ENCODE data around the gene PLPP6. TPM values are rescaled to one million over a fixed set of nuclear protein-coding genes. Genes with fewer than 3 reads are reported as not detected.

PLPP6 gene
- total and polyA plus RNA-seq, 2 of the 13 experiments (the other 11 are each of a cell fraction or from before 2014, with no cell fraction given): 12.1 to 15.5 TPM

DNA sequence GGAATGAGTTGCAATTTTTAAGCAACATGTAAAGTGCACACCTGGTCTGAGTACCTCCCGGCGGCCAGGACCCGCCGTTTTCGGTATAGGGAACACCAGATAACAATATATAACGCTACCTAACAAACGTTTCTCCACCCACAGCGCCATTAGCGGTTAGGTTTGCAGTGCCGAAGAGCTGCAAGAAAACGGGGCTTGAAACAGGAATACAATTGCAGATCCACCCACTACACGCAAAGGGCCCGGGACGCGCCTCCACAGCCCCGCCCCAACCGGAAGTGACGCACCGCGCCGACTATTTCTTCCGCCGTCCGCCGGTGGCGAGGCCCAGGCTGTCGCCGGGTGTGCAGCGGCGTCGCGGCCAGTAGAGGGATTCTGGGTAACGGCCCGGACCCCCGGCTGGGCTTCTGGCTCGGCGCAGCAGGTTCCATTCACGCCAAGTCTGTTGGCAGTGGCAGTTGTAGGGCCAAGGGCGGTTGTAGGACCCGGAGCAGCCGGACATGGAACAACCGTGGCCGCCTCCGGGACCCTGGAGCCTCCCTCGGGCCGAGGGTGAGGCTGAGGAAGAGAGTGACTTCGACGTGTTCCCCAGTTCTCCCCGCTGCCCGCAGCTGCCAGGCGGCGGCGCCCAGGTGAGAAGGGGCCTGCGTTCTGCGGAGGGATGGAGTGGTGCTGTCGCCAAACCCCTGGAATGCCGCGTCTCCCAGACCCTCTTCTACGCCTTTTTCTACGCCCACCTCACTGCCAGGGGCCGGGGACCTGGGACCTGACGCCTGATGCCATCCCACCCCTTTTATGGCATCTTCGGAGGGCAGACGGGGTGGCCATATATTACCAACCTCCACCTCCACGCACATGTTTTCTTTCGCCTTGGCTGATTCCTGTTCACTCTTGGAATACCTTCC lies 17.4 kb downstream of the PLPP6 start, which contains the start of gene CDC37L1 (continued):
- no peak for TF ChIP-seq MAFF (IDR thresholded peaks at IDR 0.05; ENCODE audit: low read depth, low read length)
- TF ChIP-seq U2AF1 (optimal IDR thresholded peaks at IDR 0.05; ENCODE audit: low read depth, low read length): peak; percentile 73
- TF ChIP-seq, protein P1, sequence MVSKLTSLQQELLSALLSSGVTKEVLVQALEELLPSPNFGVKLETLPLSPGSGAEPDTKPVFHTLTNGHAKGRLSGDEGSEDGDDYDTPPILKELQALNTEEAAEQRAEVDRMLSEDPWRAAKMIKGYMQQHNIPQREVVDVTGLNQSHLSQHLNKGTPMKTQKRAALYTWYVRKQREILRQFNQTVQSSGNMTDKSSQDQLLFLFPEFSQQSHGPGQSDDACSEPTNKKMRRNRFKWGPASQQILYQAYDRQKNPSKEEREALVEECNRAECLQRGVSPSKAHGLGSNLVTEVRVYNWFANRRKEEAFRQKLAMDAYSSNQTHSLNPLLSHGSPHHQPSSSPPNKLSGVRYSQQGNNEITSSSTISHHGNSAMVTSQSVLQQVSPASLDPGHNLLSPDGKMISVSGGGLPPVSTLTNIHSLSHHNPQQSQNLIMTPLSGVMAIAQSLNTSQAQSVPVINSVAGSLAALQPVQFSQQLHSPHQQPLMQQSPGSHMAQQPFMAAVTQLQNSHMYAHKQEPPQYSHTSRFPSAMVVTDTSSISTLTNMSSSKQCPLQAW (CRISPR knock-in tag; IDR thresholded peaks at IDR 0.05): peak; percentile 87
- TF ChIP-seq, protein P2, sequence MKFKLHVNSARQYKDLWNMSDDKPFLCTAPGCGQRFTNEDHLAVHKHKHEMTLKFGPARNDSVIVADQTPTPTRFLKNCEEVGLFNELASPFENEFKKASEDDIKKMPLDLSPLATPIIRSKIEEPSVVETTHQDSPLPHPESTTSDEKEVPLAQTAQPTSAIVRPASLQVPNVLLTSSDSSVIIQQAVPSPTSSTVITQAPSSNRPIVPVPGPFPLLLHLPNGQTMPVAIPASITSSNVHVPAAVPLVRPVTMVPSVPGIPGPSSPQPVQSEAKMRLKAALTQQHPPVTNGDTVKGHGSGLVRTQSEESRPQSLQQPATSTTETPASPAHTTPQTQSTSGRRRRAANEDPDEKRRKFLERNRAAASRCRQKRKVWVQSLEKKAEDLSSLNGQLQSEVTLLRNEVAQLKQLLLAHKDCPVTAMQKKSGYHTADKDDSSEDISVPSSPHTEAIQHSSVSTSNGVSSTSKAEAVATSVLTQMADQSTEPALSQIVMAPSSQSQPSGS (CRISPR knock-in tag; IDR thresholded peaks at IDR 0.05): peak; percentile 64; the same call in 1 of the 2 replicates
- TF ChIP-seq EED (CRISPR knock-in tag; IDR thresholded peaks at IDR 0.05): peak; percentile 82
- no peak for TF ChIP-seq ZSCAN25 (CRISPR knock-in tag; IDR thresholded peaks at IDR 0.05)
- no peak for TF ChIP-seq ZNF382 (CRISPR knock-in tag; IDR thresholded peaks at IDR 0.05; ENCODE audit: borderline replicate concordance)
- no peak; the same call in 1 of the 2 replicates for TF ChIP-seq NFE2 (CRISPR knock-in tag; IDR thresholded peaks at IDR 0.05)
- no peak; the same call in 1 of the 2 replicates for TF ChIP-seq SIX4 (CRISPR knock-in tag; IDR thresholded peaks at IDR 0.05)
- TF ChIP-seq CCAR2 (optimal IDR thresholded peaks at IDR 0.05; ENCODE audit: low read depth, low read length): no peak
- TF ChIP-seq NR2C2 (CRISPR knock-in tag; IDR thresholded peaks at IDR 0.05; ENCODE audit: borderline replicate concordance): peak; percentile 90
- peak; percentile 49 for TF ChIP-seq SRSF1 (optimal IDR thresholded peaks at IDR 0.05; ENCODE audit: low read depth, low read length)
- no peak for TF ChIP-seq THYN1 (CRISPR knock-in tag; IDR thresholded peaks at IDR 0.05; ENCODE audit: borderline replicate concordance, low read depth)
- TF ChIP-seq ZNF143 (CRISPR knock-in tag; IDR thresholded peaks at IDR 0.05): peak; percentile 86
- TF ChIP-seq, protein P3, sequence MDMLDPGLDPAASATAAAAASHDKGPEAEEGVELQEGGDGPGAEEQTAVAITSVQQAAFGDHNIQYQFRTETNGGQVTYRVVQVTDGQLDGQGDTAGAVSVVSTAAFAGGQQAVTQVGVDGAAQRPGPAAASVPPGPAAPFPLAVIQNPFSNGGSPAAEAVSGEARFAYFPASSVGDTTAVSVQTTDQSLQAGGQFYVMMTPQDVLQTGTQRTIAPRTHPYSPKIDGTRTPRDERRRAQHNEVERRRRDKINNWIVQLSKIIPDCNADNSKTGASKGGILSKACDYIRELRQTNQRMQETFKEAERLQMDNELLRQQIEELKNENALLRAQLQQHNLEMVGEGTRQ (IDR thresholded peaks at IDR 0.05; ENCODE audit: low read depth, low read length): no peak
- TF ChIP-seq, protein P3 (CRISPR knock-in tag; IDR thresholded peaks at IDR 0.05; ENCODE audit: borderline replicate concordance): no peak
- peak; percentile 94 for TF ChIP-seq KMT2B (CRISPR knock-in tag; IDR thresholded peaks at IDR 0.05)
- TF ChIP-seq, protein P4, sequence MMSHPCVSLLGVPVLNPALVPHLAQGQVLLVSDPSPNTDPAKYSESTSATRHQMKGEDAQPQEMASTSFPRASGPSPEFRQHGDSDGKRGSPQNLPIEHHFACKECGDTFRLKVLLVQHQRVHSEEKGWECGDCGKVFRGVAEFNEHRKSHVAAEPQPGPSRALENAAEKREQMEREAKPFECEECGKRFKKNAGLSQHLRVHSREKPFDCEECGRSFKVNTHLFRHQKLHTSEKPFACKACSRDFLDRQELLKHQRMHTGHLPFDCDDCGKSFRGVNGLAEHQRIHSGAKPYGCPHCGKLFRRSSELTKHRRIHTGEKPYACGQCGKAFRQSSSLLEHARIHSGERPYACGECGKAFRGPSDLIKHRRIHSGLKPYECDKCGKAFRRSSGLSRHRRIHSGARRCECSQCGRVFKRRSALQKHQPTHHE (CRISPR knock-in tag; IDR thresholded peaks at IDR 0.05; ENCODE audit: borderline replicate concordance): peak; percentile 91
- peak; percentile 23; the same call in 1 of the 2 replicates for TF ChIP-seq ZSCAN12 (CRISPR knock-in tag; IDR thresholded peaks at IDR 0.05)
- no peak for TF ChIP-seq ZNF75D (CRISPR knock-in tag; IDR thresholded peaks at IDR 0.05; ENCODE audit: borderline replicate concordance)
- peak; percentile 49; the same call in 1 of the 2 replicates for TF ChIP-seq ZNF788 (CRISPR knock-in tag; IDR thresholded peaks at IDR 0.05; ENCODE audit: borderline replicate concordance)

Measured in HepG2 (cell line).